Urothelium cell line (cell line): ENCODE results near the gene CNTN5.

Experiments used
- DNase-seq: peaks from one replicate; pipeline ENCODE4 v3.0.0; 2011; ENCODE audit warnings: low spot score, mixed read lengths
- FAIRE-seq: peaks from 2 replicates; lab custom pipeline; 2011; peaks lifted over from hg19 to GRCh38; lab: Jason Lieb, UNC

CNTN5 gene

GRCh38 chr11:100152766-100153165, 1132.0 kb downstream of the CNTN5 start:
- FAIRE-seq (no peak), DNase-seq (peak; percentile 49)

GRCh38 chr11:100163471-100163870, 1142.7 kb downstream of the CNTN5 start:
- DNase-seq, result no peak
- FAIRE-seq, result no peak

GRCh38 chr11:100174881-100175280, 1154.1 kb downstream of the CNTN5 start:
- FAIRE-seq (no peak), DNase-seq (no peak)

GRCh38 chr11:100176456-100176855, 1155.7 kb downstream of the CNTN5 start:
- no peak for FAIRE-seq
- DNase-seq, result no peak

- DNase-seq (no peak), FAIRE-seq (no peak)
Observed at GRCh38 chr11:100177651-100178050, 1156.9 kb downstream of the CNTN5 start.

- no peak for FAIRE-seq
- no peak for DNase-seq
Observed at GRCh38 chr11:100182350-100182749, 1161.6 kb downstream of the CNTN5 start.

- FAIRE-seq, result no peak
Observed at GRCh38 chr11:100182927-100183326, 1162.2 kb downstream of the CNTN5 start.

GRCh38 chr11:100185588-100185987, 1164.8 kb downstream of the CNTN5 start:
- no peak for FAIRE-seq
- DNase-seq, result no peak

More at GRCh38 chr11:100182927-100183326, 1162.2 kb downstream of the CNTN5 start:
- no peak for DNase-seq

- DNase-seq (no peak), FAIRE-seq (no peak)
Observed at GRCh38 chr11:100188137-100188783, 1167.5 kb downstream of the CNTN5 start.

GRCh38 chr11:100190395-100190794, 1169.6 kb downstream of the CNTN5 start:
- FAIRE-seq (no peak), DNase-seq (no peak)

GRCh38 chr11:100192181-100192580, 1171.4 kb downstream of the CNTN5 start:
- DNase-seq (no peak), FAIRE-seq (no peak)

GRCh38 chr11:100203789-100204188, 1183.0 kb downstream of the CNTN5 start:
- no peak for DNase-seq
- FAIRE-seq, result no peak

GRCh38 chr11:100205926-100206325, 1185.2 kb downstream of the CNTN5 start:
- DNase-seq (no peak), FAIRE-seq (no peak)

GRCh38 chr11:100208207-100208606, 1187.5 kb downstream of the CNTN5 start:
- FAIRE-seq (no peak), DNase-seq (no peak)

GRCh38 chr11:100214791-100215190, 1194.0 kb downstream of the CNTN5 start:
- FAIRE-seq, result no peak
- DNase-seq, result no peak

- no peak for FAIRE-seq
- no peak for DNase-seq
Observed at GRCh38 chr11:100220801-100221200, 1200.1 kb downstream of the CNTN5 start.

- DNase-seq, result no peak
- FAIRE-seq, result no peak
Observed at GRCh38 chr11:100221791-100222190, 1201.0 kb downstream of the CNTN5 start.

- peak; percentile 32 for FAIRE-seq
- no peak for DNase-seq
Observed at GRCh38 chr11:100224541-100225034, 1203.8 kb downstream of the CNTN5 start.

GRCh38 chr11:100229086-100229485, 1208.3 kb downstream of the CNTN5 start:
- no peak for DNase-seq
- no peak for FAIRE-seq

GRCh38 chr11:100232006-100232405, 1211.3 kb downstream of the CNTN5 start:
- DNase-seq (no peak), FAIRE-seq (no peak)

GRCh38 chr11:100235085-100235484, 1214.3 kb downstream of the CNTN5 start:
- no peak for DNase-seq
- no peak for FAIRE-seq

GRCh38 chr11:100240025-100240539, 1219.3 kb downstream of the CNTN5 start:
- no peak for DNase-seq

GRCh38 chr11:100247704-100248103, 1227.0 kb downstream of the CNTN5 start:
- no peak for FAIRE-seq

More at GRCh38 chr11:100240025-100240539, 1219.3 kb downstream of the CNTN5 start:
- no peak for FAIRE-seq

More at GRCh38 chr11:100247704-100248103, 1227.0 kb downstream of the CNTN5 start:
- DNase-seq, result no peak
